ENCODE data around the gene CDK16. TPM values are rescaled to one million over a fixed set of nuclear protein-coding genes. Genes with fewer than 3 reads are reported as not detected.

CDK16 gene
- polyA plus RNA-seq, 10 donors = 90.8 to 109 (median 98.8) TPM

DNA sequence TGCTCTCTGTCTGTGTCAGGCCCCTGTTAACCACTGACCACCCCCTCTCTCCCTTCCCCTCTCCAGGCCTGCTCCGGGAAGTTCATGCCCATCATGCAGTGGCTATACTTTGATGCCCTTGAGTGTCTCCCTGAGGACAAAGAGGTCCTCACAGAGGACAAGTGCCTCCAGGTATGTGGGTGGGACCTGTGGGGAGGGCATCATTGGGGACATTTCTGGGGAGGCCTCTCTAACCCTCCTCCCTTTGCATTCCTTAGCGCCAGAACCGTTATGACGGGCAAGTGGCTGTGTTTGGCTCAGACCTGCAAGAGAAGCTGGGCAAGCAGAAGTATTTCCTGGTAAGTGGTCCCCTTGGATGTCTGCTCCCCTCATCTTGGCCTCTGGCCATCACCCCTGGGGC lies 15.6 kb upstream of the CDK16 start:
- DNase-seq = no peak

DNA sequence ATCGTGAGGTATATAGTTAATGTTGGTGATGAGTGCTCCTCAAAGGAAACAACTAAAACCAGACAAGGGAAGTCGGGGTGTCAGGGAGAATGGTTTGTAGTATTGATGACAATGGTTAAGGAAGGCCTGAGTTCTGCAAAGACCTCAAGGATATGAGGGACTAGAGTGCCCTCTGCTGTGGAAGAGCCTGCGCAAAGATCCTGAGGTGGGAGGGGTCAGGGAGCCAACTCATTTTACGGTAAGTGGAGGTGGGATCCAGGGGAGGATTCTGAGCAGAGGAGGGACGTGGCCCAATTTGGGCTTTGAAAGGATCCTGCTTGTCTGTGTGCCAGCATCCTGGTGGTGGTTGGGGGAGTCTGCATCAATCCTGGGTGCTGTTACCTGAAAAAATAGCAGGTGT lies 13.5 kb upstream of the CDK16 start:
- no peak for DNase-seq

- DNase-seq = no peak
Observed at GRCh38 chrX:47206316-47206715, 12.2 kb upstream of the CDK16 start.

DNA sequence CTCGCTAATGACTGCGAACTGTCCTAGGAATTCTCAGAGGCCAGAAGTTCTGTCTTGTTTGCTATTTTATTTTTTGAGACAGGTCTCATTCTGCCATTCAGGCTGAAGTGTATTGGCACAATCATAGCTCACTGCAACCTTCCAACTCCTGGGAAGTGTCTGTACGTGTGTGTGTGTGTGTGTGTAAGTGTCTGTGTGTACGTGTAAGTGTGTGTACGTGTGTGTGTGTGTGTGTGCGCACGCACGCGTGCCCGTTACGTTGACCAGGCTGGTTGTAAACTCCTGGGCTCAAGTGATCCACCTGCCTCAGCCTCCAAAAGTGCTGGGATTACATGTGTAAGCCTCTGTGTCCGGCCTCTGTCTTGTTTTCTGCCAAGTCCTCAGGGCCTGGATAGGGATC lies 10.4 kb upstream of the CDK16 start:
- no peak for DNase-seq

GRCh38 chrX:47209508-47210238 lies 8.8 kb upstream of the CDK16 start:
- no peak for DNase-seq

DNA sequence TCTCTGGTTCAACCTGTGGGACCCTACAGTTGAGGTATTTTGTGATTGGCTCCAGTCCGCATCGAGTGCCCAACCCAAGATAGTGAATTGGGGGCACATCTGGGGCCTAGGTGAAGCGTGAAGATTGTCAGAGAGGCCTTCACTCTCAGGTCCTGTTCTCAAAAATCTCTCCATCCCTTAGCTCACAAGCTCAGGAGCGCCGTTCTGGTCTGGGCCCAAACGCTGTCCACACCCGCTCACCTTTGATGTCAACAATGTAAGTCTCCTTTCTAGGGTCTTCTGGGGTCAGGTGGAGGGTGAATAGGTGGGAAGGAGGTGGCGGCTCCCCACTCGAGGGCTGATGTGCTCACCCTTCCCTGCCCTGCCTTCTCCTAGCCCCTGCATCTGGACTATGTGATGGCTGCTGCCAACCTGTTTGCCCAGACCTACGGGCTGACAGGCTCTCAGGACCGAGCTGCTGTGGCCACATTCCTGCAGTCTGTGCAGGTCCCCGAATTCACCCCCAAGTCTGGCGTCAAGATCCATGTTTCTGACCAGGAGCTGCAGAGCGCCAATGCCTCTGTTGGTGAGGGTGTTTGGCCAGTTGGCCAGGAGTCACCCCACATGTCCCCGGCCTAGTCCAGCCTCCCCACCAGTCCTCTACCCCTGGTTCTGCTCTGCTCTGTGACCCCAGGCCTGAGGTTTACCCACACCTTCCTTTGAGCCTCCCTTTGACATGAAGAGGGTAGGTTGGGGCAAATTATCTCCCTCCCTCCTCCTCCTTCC lies 7.6 kb upstream of the CDK16 start:
- no peak for DNase-seq

GRCh38 chrX:47212381-47213293 lies 5.8 kb upstream of the CDK16 start:
- no peak for DNase-seq

DNA sequence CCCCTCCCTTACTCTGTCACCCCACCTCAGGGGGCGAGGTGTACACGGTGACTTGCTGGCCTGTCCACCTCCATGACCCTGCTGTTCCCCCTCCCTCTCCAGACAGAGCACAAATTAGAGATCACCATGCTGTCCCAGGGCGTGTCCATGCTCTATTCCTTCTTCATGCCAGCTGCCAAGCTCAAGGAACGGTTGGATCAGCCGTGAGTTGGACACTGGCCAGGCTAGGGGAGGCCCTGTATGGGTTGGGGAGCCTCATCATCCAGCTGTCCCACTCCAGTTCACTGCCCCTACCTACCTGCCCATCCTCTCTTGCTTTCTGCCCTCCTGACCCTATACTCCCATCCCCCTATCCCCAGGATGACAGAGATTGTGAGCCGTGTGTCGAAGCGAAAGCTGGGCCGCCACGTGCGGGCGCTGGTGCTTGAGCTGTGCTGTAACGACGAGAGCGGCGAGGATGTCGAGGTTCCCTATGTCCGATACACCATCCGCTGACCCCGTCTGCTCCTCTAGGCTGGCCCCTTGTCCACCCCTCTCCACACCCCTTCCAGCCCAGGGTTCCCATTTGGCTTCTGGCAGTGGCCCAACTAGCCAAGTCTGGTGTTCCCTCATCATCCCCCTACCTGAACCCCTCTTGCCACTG lies 3.9 kb upstream of the CDK16 start:
- DNase-seq = peak in 1 of 3 donors; percentile 12

GRCh38 chrX:47215291-47215900 lies 3.1 kb upstream of the CDK16 start:
- no peak for DNase-seq

DNA sequence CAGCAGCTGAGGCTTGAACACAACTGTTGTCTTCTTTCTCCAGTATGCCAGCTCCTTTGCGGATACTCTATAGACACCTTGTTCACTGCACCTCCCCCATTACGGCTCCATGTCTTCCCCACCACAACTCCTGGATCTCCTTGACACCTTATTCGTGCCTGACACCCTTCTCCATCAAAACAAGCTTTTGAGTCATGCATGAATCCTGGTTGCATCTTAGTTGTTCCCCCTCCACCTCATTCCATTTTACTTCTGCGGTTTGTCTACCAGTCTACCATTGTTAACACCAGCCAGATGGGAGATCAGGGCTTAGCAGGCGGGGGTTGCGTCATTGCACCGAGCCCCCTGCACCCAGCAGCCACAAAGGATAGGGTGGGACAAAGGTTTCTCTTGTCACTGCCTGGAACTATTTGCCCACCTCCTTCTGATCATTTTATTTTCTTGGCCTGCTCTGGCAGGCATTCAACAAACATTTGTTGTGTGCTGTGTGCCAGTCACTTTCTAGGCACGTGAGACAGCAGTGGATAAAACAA lies 2.0 kb upstream of the CDK16 start:
- DNase-seq = no peak

DNA sequence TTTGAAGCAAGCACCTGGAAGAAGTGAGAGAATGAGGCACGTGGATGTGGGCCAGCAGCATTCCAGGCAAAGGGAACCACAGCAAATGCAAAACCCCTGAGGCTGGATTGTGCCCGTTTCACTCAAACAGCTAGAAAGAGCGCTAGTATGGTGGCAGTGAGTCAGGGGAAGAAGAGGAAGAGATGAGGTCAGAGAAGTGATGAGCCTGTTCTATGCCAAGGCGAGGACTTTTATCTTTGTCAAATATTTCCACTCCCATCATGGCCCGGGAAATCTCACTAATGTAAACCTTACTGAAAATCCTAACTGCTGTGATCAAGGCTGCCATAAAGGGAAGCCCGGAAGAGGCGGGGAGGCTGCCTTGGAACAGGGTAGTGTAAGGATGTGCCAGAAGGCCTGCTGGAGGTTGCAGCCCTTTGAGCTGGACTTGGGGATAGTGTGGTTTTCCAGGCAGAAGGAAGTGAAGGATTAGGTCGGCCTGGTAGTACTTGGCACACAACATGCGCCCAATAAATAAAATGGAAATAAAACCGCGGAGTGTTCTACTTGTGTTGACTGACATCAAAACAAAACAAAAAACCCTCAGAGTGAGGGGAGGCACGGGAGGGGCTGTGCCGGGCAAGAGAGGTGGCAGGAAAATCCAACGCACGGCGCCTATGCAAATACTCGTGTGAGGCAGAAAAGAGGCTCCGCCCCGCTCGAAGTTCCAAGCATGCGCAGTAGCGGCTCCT lies 1.2 kb upstream of the CDK16 start:
- peak in 1 of 3 donors; percentile 21 for DNase-seq

DNA sequence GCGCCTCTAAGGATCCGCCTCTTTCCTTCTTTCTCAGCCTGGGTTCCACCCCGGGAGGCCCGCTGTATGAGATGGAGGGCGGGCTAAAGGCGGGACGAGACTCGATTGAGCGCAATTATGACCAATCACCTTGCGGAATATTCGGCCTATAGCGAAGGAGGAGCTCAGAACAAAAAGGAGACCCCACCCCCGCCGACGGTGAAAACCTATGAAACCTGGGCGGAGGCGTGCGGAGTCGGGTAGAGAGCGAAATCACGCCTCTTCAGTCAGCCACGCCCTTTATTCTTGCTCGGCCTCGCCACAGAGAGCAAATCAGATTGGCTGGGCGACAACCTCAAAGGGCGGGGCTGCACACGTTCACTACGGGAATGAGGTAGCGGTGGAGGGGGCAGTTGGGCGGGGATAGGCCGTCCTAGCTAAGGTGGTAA lies 615 bp upstream of the CDK16 start:
- peak; percentile 98 to 99 (median 99) for DNase-seq

GRCh38 chrX:47218920-47219815 lies 687 bp downstream of the CDK16 start:
- peak in 2 of 3 donors; percentile 46 to 48 for DNase-seq

GRCh38 chrX:47221756-47222155 lies 3.3 kb downstream of the CDK16 start:
- no peak for DNase-seq

DNA sequence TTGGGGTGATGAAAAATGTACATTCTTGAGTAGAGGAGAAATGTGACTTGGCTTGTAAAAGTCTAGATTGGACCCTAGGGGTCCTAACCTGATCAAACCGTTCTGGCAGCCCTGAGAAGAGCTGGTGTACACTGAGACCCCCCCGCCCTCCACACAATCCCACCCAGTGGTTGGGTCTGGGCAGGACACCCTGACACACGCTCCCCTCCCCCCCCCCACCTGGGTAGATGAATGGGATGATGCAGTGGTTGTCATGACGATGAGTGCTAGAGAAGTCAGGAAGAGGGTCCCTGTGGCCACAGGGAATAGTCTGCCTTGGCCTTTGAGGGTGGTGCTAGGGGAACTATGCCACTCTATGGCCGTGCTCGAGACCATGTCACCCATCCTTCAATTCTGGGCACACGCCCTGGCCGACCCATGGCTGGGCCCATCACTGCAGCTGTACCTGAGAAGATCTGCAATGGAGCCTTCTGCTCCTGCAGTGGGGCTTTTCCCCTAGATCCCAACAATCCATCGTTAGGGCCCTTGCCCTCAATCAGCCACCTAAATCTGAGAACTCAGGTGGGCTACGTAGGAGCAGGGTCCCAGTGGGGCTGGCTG lies 4.4 kb downstream of the CDK16 start:
- DNase-seq = no peak

DNA sequence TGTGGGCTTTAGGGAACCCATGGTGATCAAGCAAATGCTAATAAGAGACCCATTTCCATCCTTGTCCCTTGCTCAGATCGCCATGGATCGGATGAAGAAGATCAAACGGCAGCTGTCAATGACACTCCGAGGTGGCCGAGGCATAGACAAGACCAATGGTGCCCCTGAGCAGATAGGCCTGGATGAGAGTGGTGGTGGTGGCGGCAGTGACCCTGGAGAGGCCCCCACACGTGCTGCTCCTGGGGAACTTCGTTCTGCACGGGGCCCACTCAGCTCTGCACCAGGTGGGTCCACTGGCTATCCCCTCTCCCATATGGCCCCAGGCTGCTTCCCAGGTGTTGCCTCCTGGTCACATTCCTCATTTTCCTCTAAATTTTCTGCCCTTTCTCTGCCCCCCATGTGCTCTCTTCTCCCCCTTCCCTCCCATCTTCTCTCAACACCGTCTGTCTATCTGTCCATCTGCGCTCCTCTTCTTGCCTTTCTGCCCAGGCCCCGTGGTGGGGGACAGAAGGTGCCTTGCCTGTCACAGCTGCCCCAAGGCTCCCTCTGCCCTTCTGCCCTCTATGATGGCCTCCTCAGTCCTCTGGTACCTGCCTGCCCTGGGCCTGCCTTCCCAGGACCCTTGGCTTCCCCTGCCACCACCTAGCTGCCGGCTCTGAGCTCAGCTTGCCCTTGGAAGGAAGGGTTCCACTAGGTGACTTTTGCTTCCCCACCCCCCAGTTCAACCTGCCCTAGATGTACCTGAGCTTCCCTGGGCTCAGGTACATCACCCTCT lies 5.2 kb downstream of the CDK16 start:
- DNase-seq = no peak

DNA sequence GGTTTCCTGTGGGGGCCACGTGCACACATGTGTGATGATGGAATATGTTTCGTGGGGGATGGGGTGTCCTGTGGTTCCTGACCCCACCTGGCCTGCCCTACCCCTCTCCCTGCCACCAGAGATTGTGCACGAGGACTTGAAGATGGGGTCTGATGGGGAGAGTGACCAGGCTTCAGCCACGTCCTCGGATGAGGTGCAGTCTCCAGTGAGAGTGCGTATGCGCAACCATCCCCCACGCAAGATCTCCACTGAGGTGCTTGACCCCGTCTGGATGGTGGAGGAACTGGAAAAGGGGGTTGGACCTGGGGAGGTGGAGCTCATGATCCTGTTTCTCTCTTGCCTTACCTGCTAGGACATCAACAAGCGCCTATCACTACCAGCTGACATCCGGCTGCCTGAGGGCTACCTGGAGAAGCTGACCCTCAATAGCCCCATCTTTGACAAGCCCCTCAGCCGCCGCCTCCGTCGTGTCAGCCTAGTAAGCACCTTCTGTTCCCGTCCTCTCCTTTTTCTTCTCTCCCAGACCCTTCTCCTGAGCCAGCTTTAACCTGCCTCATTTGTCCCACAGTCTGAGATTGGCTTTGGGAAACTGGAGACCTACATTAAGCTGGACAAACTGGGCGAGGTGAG lies 5.9 kb downstream of the CDK16 start:
- no peak for DNase-seq

All from muscle of back (tissue), 11 donors.